Fibroblast of lung (primary cell): ENCODE measurements around the gene SUPT20HL1. TPM values are rescaled to one million over a fixed set of nuclear protein-coding genes. Genes with fewer than 3 reads are reported as not detected.
"Not testable (repeated sequence)": the region's sequence is repeated elsewhere in the genome, so short reads cannot be mapped to it uniquely, and the experiment has no call there.

ENCODE experiments used
- DNase-seq, 2 donors: peaks; one replicate each; pipeline versions ENCODE4 v3.0.0 to v3.0.0-alpha.2; 2010; ENCODE audit warnings: low read depth in 2 of 2
- H2AFZ ChIP-seq: 2 replicates; pipeline ENCODE4 v1.5.1; 2012; ENCODE audit warnings: low read length, control low read depth, inconsistent platforms
- H3K27ac ChIP-seq: 2 replicates; pipeline ENCODE4 v1.5.1; 2011; ENCODE audit warnings: low read length, control low read depth; ENCODE audit not compliant: insufficient read depth
- H3K27me3 ChIP-seq: 2 replicates; pipeline ENCODE4 v1.5.1; 2011; ENCODE audit warnings: mild to moderate bottlenecking, low read length; ENCODE audit not compliant: control insufficient read depth, insufficient read depth
- H3K36me3 ChIP-seq: 2 replicates; pipeline ENCODE4 v1.5.1; 2011; ENCODE audit warnings: low read length; ENCODE audit not compliant: control insufficient read depth, insufficient read depth
- H3K4me1 ChIP-seq: 2 replicates; pipeline ENCODE4 v1.5.1; 2011; ENCODE audit warnings: low read length; ENCODE audit not compliant: control insufficient read depth, insufficient read depth; ENCODE audit errors: extremely low read depth
- H3K4me2 ChIP-seq: 2 replicates; pipeline ENCODE4 v1.5.1; 2011; ENCODE audit warnings: low read length, control low read depth; ENCODE audit not compliant: insufficient read depth; ENCODE audit errors: extremely low read depth
- H3K4me3 ChIP-seq, 4 experiments: fragments of 200-600 bp in 1 of 4; sonication (generic) in 1 of 4; replicated peaks in 1 of 4; 2 replicates each; pipeline ENCODE4 v1.5.1; 2011 to 2016; ENCODE audit warnings: low read length in 4 of 4, low read depth in 3 of 4, mild to moderate bottlenecking in 3 of 4, control low read depth in 2 of 4, inconsistent platforms in 1 of 4, mixed read lengths in 1 of 4; ENCODE audit not compliant: insufficient read depth in 1 of 4; ENCODE audit errors: control extremely low read depth in 1 of 4
- H3K79me2 ChIP-seq: 2 replicates; pipeline ENCODE4 v1.5.1; 2012; ENCODE audit warnings: mild to moderate bottlenecking, low read length, inconsistent platforms; ENCODE audit not compliant: control insufficient read depth, insufficient read depth
- H3K9ac ChIP-seq: 2 replicates; pipeline ENCODE4 v1.5.1; 2011; ENCODE audit warnings: mild to moderate bottlenecking, low read length, control low read depth; ENCODE audit not compliant: insufficient read depth
- H3K9me3 ChIP-seq: 2 replicates; pipeline ENCODE4 v1.5.1; 2012; ENCODE audit warnings: low read depth, low read length; ENCODE audit not compliant: control insufficient read depth, insufficient read depth
- H4K20me1 ChIP-seq: 2 replicates; pipeline ENCODE4 v1.5.1; 2011; ENCODE audit warnings: low read length; ENCODE audit not compliant: control insufficient read depth, insufficient read depth; ENCODE audit errors: extremely low read depth
- CTCF ChIP-seq, 2 donors: IDR thresholded peaks in 1 of 2; conservative IDR thresholded peaks in 1 of 2; 1 replicate in 1 of 2; 2 replicates in 1 of 2; pipeline ENCODE4 v1.5.1; 2011 to 2012; ENCODE audit warnings: low read length in 2 of 2, control low read depth in 1 of 2, inconsistent platforms in 1 of 2, low read depth in 1 of 2, mild to moderate bottlenecking in 1 of 2
- EZH2 ChIP-seq: IDR thresholded peaks from 2 replicates; pipeline ENCODE4 v1.5.1; 2012; ENCODE audit warnings: low read length, control low read depth, mild to moderate bottlenecking; ENCODE audit errors: missing control alignments
- polyA plus RNA-seq, 2 donors: library from polyadenylated mRNA; depleted of rRNA in 1 of 2; stranded (reverse) in 1 of 2; unstranded in 1 of 2; fragments of >200 nt; gene quantifications; 2 replicates each; pipeline ENCODE4 v1.2.1, GENCODE V29; 2011 to 2012; ENCODE audit warnings: missing spikeins in 1 of 2
- total RNA-seq: library from RNA; depleted of rRNA; stranded (reverse); fragments of >200 nt; gene quantifications from 2 replicates; pipeline ENCODE4 v1.2.1, GENCODE V29; 2014

Gene SUPT20HL1
- total and polyA plus RNA-seq, 2 donors (not counting 1 experiment from before 2014, with no cell fraction given): not detected

DNA sequence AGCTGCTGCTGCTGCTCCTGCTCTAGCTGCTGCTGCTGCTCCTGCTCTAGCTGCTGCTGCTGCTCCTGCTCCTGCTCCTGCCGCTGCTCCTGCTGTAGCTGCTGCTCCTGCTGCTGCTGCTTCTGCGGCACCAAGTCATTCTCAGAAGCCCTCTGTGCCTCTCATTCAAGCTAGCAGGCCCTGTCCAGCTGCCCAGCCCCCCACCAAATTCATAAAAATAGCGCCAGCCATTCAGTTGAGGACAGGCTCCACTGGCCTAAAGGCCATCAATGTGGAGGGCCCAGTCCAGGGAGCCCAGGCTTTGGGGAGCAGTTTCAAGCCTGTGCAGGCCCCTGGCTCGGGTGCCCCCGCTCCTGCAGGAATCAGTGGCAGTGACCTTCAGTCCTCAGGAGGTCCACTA, 3.9 kb downstream of the SUPT20HL1 start:
- Histone ChIP-seq H3K79me2 (no peaks in the 10 kb centered on the region), H3K4me2 (no peak overlapping the region), H3K36me3 (no peaks in the 10 kb centered on the region), H3K4me3 (no peak overlapping the region), H3K27me3 (no peaks in the 10 kb centered on the region), H3K4me1 (no peaks in the 10 kb centered on the region), H4K20me1 (no peaks in the 10 kb centered on the region), H3K9ac (no peak overlapping the region), H3K9me3 (no peaks in the 10 kb centered on the region), H3K27ac (no peak overlapping the region), H2AFZ (no peak overlapping the region)
- no peak for DNase-seq
- TF ChIP-seq CTCF (conservative IDR thresholded peaks at IDR 0.05 in 1 of 2, IDR thresholded peaks at IDR 0.05 in 1 of 2; ENCODE audit: low read depth in 1 of 2, low read length in 2 of 2) (no peak), EZH2 (no peak)

DNA sequence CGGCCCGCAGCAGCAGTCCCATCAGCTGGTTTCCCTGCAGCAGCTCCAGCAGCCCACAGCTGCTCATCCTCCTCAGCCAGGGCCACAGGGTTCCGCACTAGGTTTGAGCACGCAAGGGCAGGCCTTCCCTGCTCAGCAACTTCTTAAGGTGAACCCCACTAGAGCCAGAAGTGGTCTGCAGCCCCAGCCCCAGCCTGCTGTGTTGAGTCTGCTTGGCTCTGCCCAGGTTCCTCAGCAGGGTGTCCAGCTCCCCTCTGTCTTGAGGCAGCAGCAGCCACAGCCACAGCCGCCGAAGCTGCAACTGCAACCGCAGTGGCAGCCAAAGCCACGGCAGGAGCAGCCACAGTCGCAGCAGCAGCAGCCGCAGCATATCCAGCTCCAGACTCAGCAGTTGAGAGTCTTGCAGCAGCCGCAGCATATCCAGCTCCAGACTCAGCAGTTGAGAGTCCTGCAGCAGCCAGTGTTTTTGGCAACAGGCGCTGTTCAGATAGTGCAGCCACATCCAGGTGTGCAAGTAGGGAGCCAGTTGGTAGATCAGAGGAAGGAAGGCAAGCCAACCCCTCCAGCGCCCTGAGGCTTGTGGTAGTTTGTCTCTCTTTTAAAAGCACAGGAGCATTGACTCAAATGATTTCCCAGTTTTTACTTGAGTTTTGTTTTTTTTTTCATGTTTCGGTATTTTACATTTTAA, 4.6 kb downstream of the SUPT20HL1 start:
- Histone ChIP-seq H3K27me3 (no peaks in the 10 kb centered on the region), H3K79me2 (no peaks in the 10 kb centered on the region), H2AFZ (no peak overlapping the region), H3K27ac (no peak overlapping the region), H3K4me3 (no peak overlapping the region), H3K4me1 (no peaks in the 10 kb centered on the region), H3K9me3 (no peaks in the 10 kb centered on the region), H3K9ac (no peak overlapping the region), H3K4me2 (no peak overlapping the region), H4K20me1 (no peaks in the 10 kb centered on the region), H3K36me3 (no peaks in the 10 kb centered on the region)
- TF ChIP-seq CTCF (conservative IDR thresholded peaks at IDR 0.05 in 1 of 2, IDR thresholded peaks at IDR 0.05 in 1 of 2; ENCODE audit: low read depth in 1 of 2, low read length in 2 of 2) (no peak), EZH2 (no peak)
- no peak for DNase-seq

DNA sequence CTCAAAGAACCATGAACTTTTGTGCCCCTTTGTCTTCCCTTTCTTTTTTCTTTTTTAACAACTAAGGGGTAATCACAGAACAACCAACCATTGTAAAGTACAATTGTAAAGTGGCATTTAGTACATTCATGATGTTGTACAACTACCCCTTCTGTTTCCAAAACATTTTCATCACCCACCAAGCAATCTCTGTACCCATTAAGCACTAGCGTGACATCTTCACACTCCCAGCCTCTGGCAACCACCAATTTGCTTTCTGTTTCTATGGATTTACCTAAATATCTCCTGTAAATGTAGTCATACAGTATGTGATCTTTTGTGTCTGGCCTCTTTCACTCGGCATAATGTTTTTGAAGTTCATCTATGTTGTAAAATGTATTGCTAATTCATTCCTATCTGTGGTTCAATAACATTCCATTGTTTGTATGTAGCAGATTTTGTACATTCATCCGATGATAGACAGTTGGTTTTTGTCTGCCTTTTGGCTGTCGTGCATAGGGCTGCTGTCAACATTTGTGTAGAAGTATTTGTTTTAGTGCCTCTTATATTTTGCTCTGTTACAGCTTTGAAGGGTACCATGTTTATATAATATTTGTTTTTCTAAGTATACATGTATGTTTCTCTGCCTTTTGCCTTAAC, 6.4 kb downstream of the SUPT20HL1 start:
- not testable (repeated sequence) for H3K36me3 ChIP-seq, H3K9ac ChIP-seq, H3K27me3 ChIP-seq, H3K27ac ChIP-seq, H4K20me1 ChIP-seq, H3K4me2 ChIP-seq, H2AFZ ChIP-seq, H3K9me3 ChIP-seq, H3K79me2 ChIP-seq, H3K4me1 ChIP-seq, H3K4me3 ChIP-seq
- peak in 1 of 2 donors; percentile 0 for DNase-seq
